ENCODE data around the gene TEX48.

The TEX48 gene

GRCh38 chr9:114693248-114693855, 11.4 kb upstream of the TEX48 start:
- Histone ChIP-seq H3K9ac (ENCODE audit: low read length) (no peak overlapping the region), H3K9me3 (ENCODE audit: control insufficient read depth, insufficient read depth, low read depth, low read length) (no peaks in the 10 kb centered on the region), H3K36me3 (ENCODE audit: control insufficient read depth, insufficient read depth, low read length) (no peaks in the 10 kb centered on the region), H3K27ac (ENCODE audit: low read depth, low read length) (no peak overlapping the region), H3K27me3 (ENCODE audit: control insufficient read depth, insufficient read depth, low read length) (no peaks in the 10 kb centered on the region; the same call in 1 of the 2 replicates), H3K4me3 (ENCODE audit: low read depth, low read length) (no peak overlapping the region), H3K4me1 (ENCODE audit: control insufficient read depth, insufficient read depth, low read length) (no peaks in the 10 kb centered on the region)

DNA sequence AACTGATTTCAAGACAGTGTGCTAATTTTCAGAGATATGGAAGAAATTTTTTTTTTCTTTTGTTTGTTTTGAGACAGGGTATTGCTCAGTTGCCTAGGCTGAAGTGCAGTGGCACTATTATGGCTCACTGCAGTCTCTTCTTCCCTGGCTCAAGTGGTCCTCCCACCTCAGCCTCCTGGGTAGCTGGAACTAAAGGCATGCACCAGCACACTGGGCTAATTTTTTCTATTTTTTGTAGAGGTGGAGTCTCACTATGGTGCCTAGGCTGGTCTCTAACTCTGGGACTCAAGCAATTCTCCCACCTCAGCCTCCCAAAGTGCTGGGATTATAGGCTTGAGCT, 9.9 kb upstream of the TEX48 start:
- no peak overlapping the region for H3K4me3 ChIP-seq (ENCODE audit: low read depth, low read length)
- H3K27ac ChIP-seq (ENCODE audit: low read depth, low read length): no peak overlapping the region
- H3K9me3 ChIP-seq (ENCODE audit: control insufficient read depth, insufficient read depth, low read depth, low read length): no peaks in the 10 kb centered on the region
- no peak overlapping the region for H3K9ac ChIP-seq (ENCODE audit: low read length)
- no peaks in the 10 kb centered on the region for H3K27me3 ChIP-seq (ENCODE audit: control insufficient read depth, insufficient read depth, low read length)
- no peaks in the 10 kb centered on the region for H3K4me1 ChIP-seq (ENCODE audit: control insufficient read depth, insufficient read depth, low read length)
- no peaks in the 10 kb centered on the region for H3K36me3 ChIP-seq (ENCODE audit: control insufficient read depth, insufficient read depth, low read length)

DNA sequence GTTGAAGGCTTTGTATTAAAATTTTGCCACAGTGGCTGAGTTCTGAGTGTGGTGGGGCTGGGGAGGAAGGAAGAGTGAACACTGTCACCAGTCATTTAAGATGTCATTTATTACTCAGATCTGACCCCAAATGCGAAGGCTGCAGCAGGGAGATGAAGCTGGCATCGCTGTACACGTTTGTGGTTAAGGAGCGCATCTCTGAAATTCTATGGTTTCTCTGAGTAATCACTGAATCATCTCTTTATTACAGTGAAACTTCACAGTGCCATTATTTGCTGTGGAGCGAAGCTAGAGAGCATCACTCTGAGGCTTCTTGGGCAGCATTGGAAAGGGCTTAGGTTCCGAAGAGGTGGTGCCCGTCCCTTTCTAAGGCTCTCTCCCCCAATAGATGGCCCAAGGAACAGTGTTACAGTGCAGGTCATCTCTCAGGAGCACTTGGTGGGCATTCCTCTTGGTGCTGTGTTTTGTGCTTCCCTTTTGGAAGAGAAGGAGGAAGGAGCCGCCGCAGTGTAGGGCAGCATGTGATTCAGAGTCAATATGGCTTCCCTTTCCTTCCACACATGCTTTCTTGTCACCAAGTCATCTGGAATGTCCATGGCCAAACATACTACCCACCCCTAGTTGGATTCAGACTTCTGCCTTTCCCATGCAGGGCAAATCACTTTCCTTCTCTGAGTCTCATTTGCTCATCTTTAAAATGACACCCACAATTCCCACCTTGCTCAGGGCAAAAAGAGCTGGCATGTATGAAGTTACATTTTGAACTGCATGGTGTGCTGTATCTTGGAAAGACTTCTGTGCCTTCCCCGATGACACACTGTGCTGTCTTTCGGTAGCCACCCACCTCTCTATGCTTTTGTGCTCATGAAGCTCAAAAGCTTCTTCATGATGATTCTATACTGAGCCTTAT, 9.3 kb upstream of the TEX48 start:
- no peak overlapping the region for H3K9ac ChIP-seq (ENCODE audit: low read length)
- H3K9me3 ChIP-seq (ENCODE audit: control insufficient read depth, insufficient read depth, low read depth, low read length): no peaks in the 10 kb centered on the region
- H3K36me3 ChIP-seq (ENCODE audit: control insufficient read depth, insufficient read depth, low read length): no peaks in the 10 kb centered on the region
- no peak overlapping the region for H3K27ac ChIP-seq (ENCODE audit: low read depth, low read length)
- H3K27me3 ChIP-seq (ENCODE audit: control insufficient read depth, insufficient read depth, low read length): no peaks in the 10 kb centered on the region
- H3K4me3 ChIP-seq (ENCODE audit: low read depth, low read length): no peak overlapping the region
- no peaks in the 10 kb centered on the region for H3K4me1 ChIP-seq (ENCODE audit: control insufficient read depth, insufficient read depth, low read length)

- Histone ChIP-seq H3K9me3 (ENCODE audit: control insufficient read depth, insufficient read depth, low read depth, low read length) (no peaks in the 10 kb centered on the region), H3K27ac (ENCODE audit: low read depth, low read length) (no peak overlapping the region), H3K27me3 (ENCODE audit: control insufficient read depth, insufficient read depth, low read length) (no peaks in the 10 kb centered on the region), H3K4me1 (ENCODE audit: control insufficient read depth, insufficient read depth, low read length) (no peaks in the 10 kb centered on the region), H3K4me3 (ENCODE audit: low read depth, low read length) (no peak overlapping the region), H3K36me3 (ENCODE audit: control insufficient read depth, insufficient read depth, low read length) (no peaks in the 10 kb centered on the region), H3K9ac (ENCODE audit: low read length) (no peak overlapping the region)
These were observed 8.3 kb upstream of the TEX48 start for GRCh38 chr9:114690308-114690707.

DNA sequence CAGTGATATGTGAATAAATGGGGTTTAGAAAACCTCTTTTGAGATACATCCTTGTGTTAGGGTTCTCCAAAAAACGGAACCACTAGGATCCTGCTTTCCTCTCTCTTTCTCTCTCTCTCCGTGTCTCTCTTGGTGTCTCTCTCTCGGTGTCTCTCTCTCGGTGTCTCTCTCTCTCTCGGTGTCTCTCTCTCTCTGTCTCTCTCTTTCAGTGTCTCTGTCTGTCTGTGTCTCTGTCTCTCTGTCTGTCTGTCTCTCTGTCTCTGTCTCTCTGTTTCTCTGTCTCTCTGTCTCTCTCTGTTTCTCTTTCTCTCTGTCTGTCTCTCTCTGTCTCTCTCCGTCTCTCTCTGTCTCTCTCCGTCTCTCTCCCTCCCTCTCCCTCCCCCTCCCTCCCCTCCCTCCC, 7.8 kb upstream of the TEX48 start:
- no peak overlapping the region for H3K9ac ChIP-seq (ENCODE audit: low read length)

GRCh38 chr9:114688909-114689610, 7.1 kb upstream of the TEX48 start:
- no peaks in the 10 kb centered on the region for H3K36me3 ChIP-seq (ENCODE audit: control insufficient read depth, insufficient read depth, low read length)
- H3K27me3 ChIP-seq (ENCODE audit: control insufficient read depth, insufficient read depth, low read length): no peaks in the 10 kb centered on the region
- H3K27ac ChIP-seq (ENCODE audit: low read depth, low read length): no peak overlapping the region
- no peak overlapping the region for H3K4me3 ChIP-seq (ENCODE audit: low read depth, low read length)
- H3K9ac ChIP-seq (ENCODE audit: low read length): no peak overlapping the region
- H3K4me1 ChIP-seq (ENCODE audit: control insufficient read depth, insufficient read depth, low read length): no peaks in the 10 kb centered on the region
- H3K9me3 ChIP-seq (ENCODE audit: control insufficient read depth, insufficient read depth, low read depth, low read length): no peaks in the 10 kb centered on the region

More for the DNA sequence above, 7.8 kb upstream of the TEX48 start:
- no peak overlapping the region for H3K27ac ChIP-seq (ENCODE audit: low read depth, low read length)
- no peak overlapping the region for H3K4me3 ChIP-seq (ENCODE audit: low read depth, low read length)
- no peaks in the 10 kb centered on the region for H3K4me1 ChIP-seq (ENCODE audit: control insufficient read depth, insufficient read depth, low read length)
- no peaks in the 10 kb centered on the region for H3K27me3 ChIP-seq (ENCODE audit: control insufficient read depth, insufficient read depth, low read length)
- H3K9me3 ChIP-seq (ENCODE audit: control insufficient read depth, insufficient read depth, low read depth, low read length): no peaks in the 10 kb centered on the region
- H3K36me3 ChIP-seq (ENCODE audit: control insufficient read depth, insufficient read depth, low read length): no peaks in the 10 kb centered on the region

DNA sequence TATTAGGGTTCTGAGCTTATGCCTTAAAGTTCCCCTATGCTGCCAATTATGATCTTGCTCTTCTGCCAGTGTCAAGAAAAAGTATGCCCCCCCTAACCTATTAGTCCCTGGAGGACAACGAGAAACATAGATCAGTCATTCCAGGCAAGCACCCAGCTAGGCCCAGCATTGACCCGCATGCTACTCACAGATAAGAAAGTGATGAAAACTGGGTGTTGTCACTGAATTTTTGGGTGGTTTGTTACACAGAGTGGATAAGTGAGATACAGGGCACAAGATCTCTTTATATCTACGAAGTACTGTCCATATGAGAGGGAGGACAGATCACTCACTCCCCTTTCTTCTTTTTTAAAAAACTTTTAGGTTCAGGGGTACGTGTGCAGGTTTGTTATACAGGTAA, 6.4 kb upstream of the TEX48 start:
- Histone ChIP-seq H3K4me3 (ENCODE audit: low read depth, low read length) (no peak overlapping the region), H3K9ac (ENCODE audit: low read length) (no peak overlapping the region), H3K36me3 (ENCODE audit: control insufficient read depth, insufficient read depth, low read length) (no peaks in the 10 kb centered on the region), H3K27me3 (ENCODE audit: control insufficient read depth, insufficient read depth, low read length) (no peaks in the 10 kb centered on the region), H3K4me1 (ENCODE audit: control insufficient read depth, insufficient read depth, low read length) (no peaks in the 10 kb centered on the region), H3K27ac (ENCODE audit: low read depth, low read length) (no peak overlapping the region), H3K9me3 (ENCODE audit: control insufficient read depth, insufficient read depth, low read depth, low read length) (no peaks in the 10 kb centered on the region)

GRCh38 chr9:114687034-114687433, 5.0 kb upstream of the TEX48 start:
- no peak overlapping the region for H3K4me3 ChIP-seq (ENCODE audit: low read depth, low read length)
- no peaks in the 10 kb centered on the region for H3K27me3 ChIP-seq (ENCODE audit: control insufficient read depth, insufficient read depth, low read length)
- no peaks in the 10 kb centered on the region for H3K9me3 ChIP-seq (ENCODE audit: control insufficient read depth, insufficient read depth, low read depth, low read length)
- no peaks in the 10 kb centered on the region for H3K36me3 ChIP-seq (ENCODE audit: control insufficient read depth, insufficient read depth, low read length)
- no peak overlapping the region for H3K27ac ChIP-seq (ENCODE audit: low read depth, low read length)
- no peak overlapping the region for H3K9ac ChIP-seq (ENCODE audit: low read length)
- no peaks in the 10 kb centered on the region for H3K4me1 ChIP-seq (ENCODE audit: control insufficient read depth, insufficient read depth, low read length)

DNA sequence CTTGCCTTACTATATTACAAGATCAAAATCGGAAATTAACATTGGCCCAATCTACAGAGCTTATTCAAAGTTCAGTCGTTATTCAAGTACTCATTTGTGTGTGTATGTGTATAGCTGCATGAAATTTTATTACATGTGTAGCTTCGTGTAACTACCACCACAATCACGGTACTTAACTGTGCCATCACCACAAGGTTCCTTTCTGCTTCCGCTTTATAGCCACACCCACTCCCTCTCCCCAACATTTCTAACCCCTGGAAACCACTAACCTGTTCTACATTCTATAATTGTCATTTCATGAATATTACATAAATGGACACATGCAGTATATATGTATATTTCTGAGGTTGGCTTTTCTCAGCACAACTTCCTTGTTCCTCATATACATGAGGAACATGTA, 4.0 kb upstream of the TEX48 start:
- H3K27ac ChIP-seq (ENCODE audit: low read depth, low read length): no peak overlapping the region
- H3K4me1 ChIP-seq (ENCODE audit: control insufficient read depth, insufficient read depth, low read length): no peaks in the 10 kb centered on the region
- no peak overlapping the region for H3K9ac ChIP-seq (ENCODE audit: low read length)
- H3K4me3 ChIP-seq (ENCODE audit: low read depth, low read length): no peak overlapping the region
- no peaks in the 10 kb centered on the region for H3K9me3 ChIP-seq (ENCODE audit: control insufficient read depth, insufficient read depth, low read depth, low read length)
- no peaks in the 10 kb centered on the region for H3K27me3 ChIP-seq (ENCODE audit: control insufficient read depth, insufficient read depth, low read length)
- H3K36me3 ChIP-seq (ENCODE audit: control insufficient read depth, insufficient read depth, low read length): no peaks in the 10 kb centered on the region

- H3K27me3 ChIP-seq (ENCODE audit: control insufficient read depth, insufficient read depth, low read length): no peaks in the 10 kb centered on the region; the same call in 1 of the 2 replicates
- no peaks in the 10 kb centered on the region for H3K9me3 ChIP-seq (ENCODE audit: control insufficient read depth, insufficient read depth, low read depth, low read length)
- H3K9ac ChIP-seq (ENCODE audit: low read length): no peak overlapping the region
- no peak overlapping the region for H3K4me3 ChIP-seq (ENCODE audit: low read depth, low read length)
- H3K27ac ChIP-seq (ENCODE audit: low read depth, low read length): no peak overlapping the region
- H3K4me1 ChIP-seq (ENCODE audit: control insufficient read depth, insufficient read depth, low read length): no peaks in the 10 kb centered on the region
- H3K36me3 ChIP-seq (ENCODE audit: control insufficient read depth, insufficient read depth, low read length): no peaks in the 10 kb centered on the region
These were observed 2.0 kb upstream of the TEX48 start for GRCh38 chr9:114684036-114684435.

GRCh38 chr9:114682846-114683245, 854 bp upstream of the TEX48 start:
- Histone ChIP-seq H3K27me3 (ENCODE audit: control insufficient read depth, insufficient read depth, low read length) (no peaks in the 10 kb centered on the region; the same call in 1 of the 2 replicates), H3K27ac (ENCODE audit: low read depth, low read length) (no peak overlapping the region), H3K36me3 (ENCODE audit: control insufficient read depth, insufficient read depth, low read length) (no peaks in the 10 kb centered on the region), H3K9ac (ENCODE audit: low read length) (no peak overlapping the region), H3K4me1 (ENCODE audit: control insufficient read depth, insufficient read depth, low read length) (no peaks in the 10 kb centered on the region), H3K9me3 (ENCODE audit: control insufficient read depth, insufficient read depth, low read depth, low read length) (no peaks in the 10 kb centered on the region), H3K4me3 (ENCODE audit: low read depth, low read length) (no peak overlapping the region)
